Renal cortex interstitium (tissue), 11 donors: ENCODE measurements around the gene BMP2K. TPM values are rescaled to one million over a fixed set of nuclear protein-coding genes. Genes with fewer than 3 reads are reported as not detected.
"Not testable (repeated sequence)": the region's sequence is repeated elsewhere in the genome, so short reads cannot be mapped to it uniquely, and the experiment has no call there.

Source experiments
- DNase-seq, 11 donors: peaks; one replicate each; pipeline ENCODE4 v3.0.0-alpha.2; 2013; ENCODE audit warnings: low read depth in 9 of 11, low spot score in 4 of 11; ENCODE audit errors: extremely low read depth in 1 of 11
- polyA plus RNA-seq, 3 donors: library from polyadenylated mRNA; unstranded; fragments of 120-200 nt; gene quantifications; one replicate each; pipeline ENCODE4 v1.2.1, GENCODE V29; 2013; ENCODE audit not compliant: insufficient read length in 3 of 3

Gene BMP2K
- polyA plus RNA-seq, 3 donors, result 25.2 to 30.2 (median 26.6) TPM

GRCh38 chr4:78824001-78824400 is 47.9 kb downstream of the BMP2K start:
- DNase-seq, result no peak

GRCh38 chr4:78827191-78827590 is 51.0 kb downstream of the BMP2K start:
- DNase-seq, result no peak

- DNase-seq, result no peak
Measured at GRCh38 chr4:78829296-78829695, 53.1 kb downstream of the BMP2K start.

GRCh38 chr4:78839676-78840075 is 63.5 kb downstream of the BMP2K start:
- not testable (repeated sequence) for DNase-seq

GRCh38 chr4:78840286-78840685 is 64.1 kb downstream of the BMP2K start:
- not testable (repeated sequence) for DNase-seq

GRCh38 chr4:78845472-78845871 is 69.3 kb downstream of the BMP2K start:
- DNase-seq, result no peak

- DNase-seq, result no peak
Measured at GRCh38 chr4:78846258-78846657, 70.1 kb downstream of the BMP2K start.

- DNase-seq, result peak in 1 of 11 donors; percentile 21
Measured at GRCh38 chr4:78862314-78862737, 86.2 kb downstream of the BMP2K start.

GRCh38 chr4:78863254-78863869 is 87.2 kb downstream of the BMP2K start:
- no peak for DNase-seq

GRCh38 chr4:78863991-78864390 is 87.8 kb downstream of the BMP2K start:
- no peak for DNase-seq

- peak; percentile 39 to 80 (median 64) for DNase-seq
Measured at GRCh38 chr4:78864405-78865024, 88.4 kb downstream of the BMP2K start.

GRCh38 chr4:78865451-78865850 is 89.3 kb downstream of the BMP2K start:
- no peak for DNase-seq

- not testable (repeated sequence) for DNase-seq
Measured at GRCh38 chr4:78868712-78869111, 92.6 kb downstream of the BMP2K start.

- DNase-seq, result no peak
Measured at GRCh38 chr4:78870056-78870455, 93.9 kb downstream of the BMP2K start.

- DNase-seq, result no peak
Measured at GRCh38 chr4:78876568-78877320, 100.6 kb downstream of the BMP2K start.

GRCh38 chr4:78878031-78878430 is 101.9 kb downstream of the BMP2K start:
- DNase-seq, result no peak

- no peak for DNase-seq
Measured at GRCh38 chr4:78880874-78881492, 104.8 kb downstream of the BMP2K start.

- no peak for DNase-seq
Measured at GRCh38 chr4:78885598-78885997, 109.4 kb downstream of the BMP2K start.

GRCh38 chr4:78889955-78890354 is 113.8 kb downstream of the BMP2K start:
- DNase-seq, result no peak

GRCh38 chr4:78899302-78899701 is 123.2 kb downstream of the BMP2K start:
- DNase-seq, result no peak
